HG03095 (cell line): ENCODE results near the gene MEGF11.

Experiments used
- ATAC-seq: cut with Tn5 transposase; IDR thresholded peaks from one replicate; pipeline ENCODE4 v1.9.1; 2021; ENCODE audit warnings: moderate library complexity; ENCODE audit not compliant: unreplicated experiment

MEGF11 gene

DNA sequence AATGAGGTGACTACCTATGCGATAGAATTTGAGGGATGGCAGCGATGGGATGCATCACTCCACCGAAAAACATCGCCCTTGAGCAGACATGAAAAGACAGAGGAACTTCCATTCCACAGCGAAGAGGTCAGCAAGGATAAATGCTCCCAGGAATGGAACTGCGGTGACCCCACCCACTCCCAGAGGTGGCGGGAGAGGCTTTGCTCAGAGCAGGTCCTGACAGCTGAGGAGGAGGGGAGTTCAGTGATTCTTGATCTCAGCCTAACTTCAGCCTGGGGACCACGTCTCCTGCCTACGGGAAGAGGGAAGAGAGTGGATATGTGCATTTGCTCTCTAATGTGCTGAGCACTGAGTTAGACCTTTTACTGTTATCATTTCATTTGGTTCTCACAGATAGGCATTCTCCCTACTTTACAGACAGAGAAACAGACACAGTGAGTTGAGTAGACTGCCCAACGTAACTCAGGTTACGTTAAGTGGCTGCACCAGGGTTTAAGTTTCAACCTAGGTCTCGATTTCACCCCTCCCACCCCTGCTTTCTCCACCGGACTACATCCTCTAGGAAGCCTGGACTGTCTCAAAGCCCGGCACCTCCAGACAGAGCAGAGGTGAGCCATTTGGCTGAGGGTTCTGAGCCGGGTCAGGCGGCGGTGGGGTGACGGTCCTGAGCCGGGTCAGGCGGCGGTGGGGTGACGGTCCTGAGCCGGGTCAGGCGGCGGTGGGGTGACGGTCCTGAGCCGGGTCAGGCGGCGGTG lies 214.3 kb downstream of the MEGF11 start:
- ATAC-seq: no peak

- ATAC-seq: no peak
Measured at GRCh38 chr15:66038387-66039116, 215.0 kb downstream of the MEGF11 start.

DNA sequence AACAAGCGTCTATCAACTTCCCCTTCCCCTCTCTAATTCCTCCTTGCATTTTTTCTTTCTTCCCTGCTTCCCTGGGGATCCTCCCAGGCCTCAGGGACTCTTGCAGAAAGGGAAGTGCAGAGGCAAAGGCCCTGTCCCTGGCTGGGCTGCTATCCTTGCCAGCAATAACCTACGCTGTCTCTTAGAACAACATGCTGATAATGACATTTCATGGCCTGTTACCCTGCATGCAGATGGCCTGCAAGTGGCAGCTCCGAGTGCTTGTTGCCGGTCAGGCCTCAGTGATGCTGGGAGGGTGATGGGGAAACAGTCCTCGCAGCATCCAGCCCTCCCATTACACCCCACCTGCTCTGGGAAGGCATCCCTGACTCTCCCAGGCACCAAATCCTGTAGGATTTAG lies 216.7 kb downstream of the MEGF11 start:
- no peak for ATAC-seq

GRCh38 chr15:66035901-66036300 lies 217.6 kb downstream of the MEGF11 start:
- no peak for ATAC-seq

- ATAC-seq: no peak
Measured at GRCh38 chr15:66033143-66033542, 220.4 kb downstream of the MEGF11 start.

DNA sequence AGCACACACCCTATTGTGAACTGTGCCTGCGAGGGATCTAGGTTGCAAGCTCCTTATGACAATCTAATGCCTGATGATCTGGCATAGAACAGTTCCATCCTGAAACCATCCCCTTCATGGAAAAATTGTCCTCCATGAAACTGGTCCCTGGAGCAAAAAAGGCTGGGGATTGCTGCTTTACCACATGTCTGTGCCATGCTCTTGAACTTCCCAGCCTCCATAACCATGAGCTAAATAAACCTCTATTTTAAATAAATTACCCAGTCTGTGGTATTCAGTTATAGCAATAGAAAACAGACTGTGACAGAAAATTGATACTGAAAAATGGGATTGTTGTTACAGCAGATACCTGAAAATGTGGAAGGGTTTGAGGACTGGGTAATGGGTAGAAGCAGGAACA lies 221.5 kb downstream of the MEGF11 start:
- no peak for ATAC-seq

- no peak for ATAC-seq
Measured at GRCh38 chr15:66030650-66031049, 222.9 kb downstream of the MEGF11 start.

DNA sequence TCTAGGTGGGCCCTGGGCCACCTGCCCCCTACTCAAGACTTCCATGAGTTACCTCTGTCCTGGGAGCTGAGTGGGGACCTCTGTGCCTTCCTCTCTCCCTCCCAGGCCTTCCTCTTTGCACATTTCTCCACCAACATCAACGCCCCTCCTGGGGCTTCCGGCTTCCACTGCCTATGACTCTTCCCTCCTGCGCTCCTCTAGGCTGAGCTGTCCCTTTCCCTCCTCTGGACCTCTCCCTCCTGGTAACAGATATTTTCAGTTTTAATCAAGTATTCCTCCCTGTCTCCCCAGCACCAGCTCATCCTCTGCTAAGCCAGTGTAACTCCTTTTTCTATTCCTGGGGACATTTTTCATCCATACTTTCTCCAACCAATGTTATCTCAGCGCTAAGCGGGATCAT lies 223.9 kb downstream of the MEGF11 start:
- ATAC-seq: no peak

DNA sequence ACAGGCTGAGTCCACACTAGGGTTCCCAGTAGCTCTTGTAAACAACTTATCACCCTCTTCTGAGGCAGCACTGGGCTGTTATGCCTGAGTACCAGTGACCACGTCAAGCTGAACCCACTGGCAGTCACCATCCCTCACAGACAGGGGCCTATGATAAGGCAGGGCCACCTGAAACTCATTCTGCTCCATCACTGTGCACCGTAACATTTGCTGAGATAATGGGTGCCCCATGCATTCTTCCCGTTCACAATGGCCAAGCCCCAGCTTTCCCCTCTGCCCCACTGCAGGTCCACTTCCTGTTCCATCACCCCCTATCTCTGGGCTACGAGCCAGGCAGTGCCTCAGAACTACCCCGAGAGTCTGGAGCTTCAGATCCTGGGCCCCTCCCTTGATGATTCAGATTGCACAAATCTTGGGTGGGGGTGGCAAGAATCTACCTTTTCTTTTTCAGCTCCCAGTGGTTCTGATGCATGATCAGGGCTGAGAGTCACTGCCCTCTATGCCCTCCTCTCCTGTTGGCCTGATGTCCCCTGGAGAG lies 226.2 kb downstream of the MEGF11 start:
- ATAC-seq: no peak

- ATAC-seq: no peak
Measured at GRCh38 chr15:66025972-66026371, 227.6 kb downstream of the MEGF11 start.

DNA sequence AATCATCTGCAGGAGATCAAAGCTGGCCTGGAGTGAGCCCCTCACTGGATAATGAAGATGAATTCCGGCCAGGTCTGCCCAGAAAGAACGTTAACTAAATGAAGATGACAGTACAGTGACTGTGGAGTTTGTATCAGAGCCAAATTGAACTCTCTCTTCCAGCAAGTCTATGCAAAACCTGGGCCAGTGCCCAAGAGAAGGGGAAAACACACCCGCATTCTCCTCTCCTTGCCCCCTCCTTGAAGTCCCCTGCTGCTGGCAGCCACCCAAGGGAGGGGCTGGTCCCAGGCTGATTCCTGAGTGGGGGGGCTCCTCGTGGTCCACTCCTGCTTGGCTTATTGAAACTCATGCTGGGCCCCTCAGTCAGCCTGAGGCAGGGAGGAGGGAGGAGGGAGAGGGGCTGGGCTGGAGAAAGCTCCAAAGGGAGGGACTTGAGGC lies 228.5 kb downstream of the MEGF11 start:
- ATAC-seq: no peak

- no peak for ATAC-seq
Measured at GRCh38 chr15:66024116-66024515, 229.4 kb downstream of the MEGF11 start.

DNA sequence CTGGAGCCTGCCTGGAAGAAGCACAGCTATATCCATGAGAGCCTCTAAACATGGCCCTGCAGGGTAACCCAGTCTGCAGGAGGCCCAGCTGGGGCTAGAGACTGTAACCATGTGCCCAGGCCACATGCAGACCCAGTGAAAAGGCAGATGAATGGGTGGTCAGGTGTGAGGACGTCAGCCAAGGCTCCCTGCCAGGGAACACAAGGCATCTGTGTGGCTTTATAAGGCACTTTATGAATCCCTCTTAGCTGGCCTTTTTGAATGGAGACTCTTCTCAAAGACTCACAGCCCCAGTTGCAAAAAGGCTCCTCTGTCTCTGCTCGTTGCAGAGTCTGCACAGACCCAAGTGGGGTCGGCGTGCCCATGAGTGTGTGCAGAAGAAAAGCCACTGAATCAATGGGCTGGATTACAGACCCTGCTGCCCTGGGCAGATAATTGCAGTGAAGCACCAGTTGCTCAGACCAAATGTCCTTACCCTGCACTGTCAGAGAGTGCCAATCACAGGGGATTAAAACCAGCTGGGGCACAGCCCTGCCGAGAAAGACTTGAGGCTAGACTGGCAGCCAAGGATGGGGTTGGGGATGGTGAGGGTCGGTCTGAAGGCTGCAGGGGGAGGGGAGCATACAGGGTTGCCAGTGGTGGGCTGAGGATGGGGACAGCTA lies 230.1 kb downstream of the MEGF11 start:
- ATAC-seq: no peak

DNA sequence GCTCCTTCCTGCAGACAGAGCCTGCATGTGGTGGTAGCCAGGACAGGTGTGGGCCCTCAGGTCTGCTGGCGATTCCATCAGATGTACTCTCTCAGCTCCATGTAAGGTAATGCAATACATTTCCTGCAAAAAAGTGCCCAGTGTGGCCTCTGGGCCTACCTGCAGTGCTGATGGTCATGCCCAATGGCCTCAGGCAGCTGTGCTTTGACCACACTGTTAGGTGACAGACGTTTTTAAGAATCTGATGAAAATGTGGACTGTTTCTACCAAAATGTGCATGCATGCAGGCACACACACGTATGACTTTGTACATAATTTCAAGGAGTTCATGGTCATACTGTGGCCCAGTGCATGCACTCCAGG lies 231.4 kb downstream of the MEGF11 start:
- no peak for ATAC-seq

DNA sequence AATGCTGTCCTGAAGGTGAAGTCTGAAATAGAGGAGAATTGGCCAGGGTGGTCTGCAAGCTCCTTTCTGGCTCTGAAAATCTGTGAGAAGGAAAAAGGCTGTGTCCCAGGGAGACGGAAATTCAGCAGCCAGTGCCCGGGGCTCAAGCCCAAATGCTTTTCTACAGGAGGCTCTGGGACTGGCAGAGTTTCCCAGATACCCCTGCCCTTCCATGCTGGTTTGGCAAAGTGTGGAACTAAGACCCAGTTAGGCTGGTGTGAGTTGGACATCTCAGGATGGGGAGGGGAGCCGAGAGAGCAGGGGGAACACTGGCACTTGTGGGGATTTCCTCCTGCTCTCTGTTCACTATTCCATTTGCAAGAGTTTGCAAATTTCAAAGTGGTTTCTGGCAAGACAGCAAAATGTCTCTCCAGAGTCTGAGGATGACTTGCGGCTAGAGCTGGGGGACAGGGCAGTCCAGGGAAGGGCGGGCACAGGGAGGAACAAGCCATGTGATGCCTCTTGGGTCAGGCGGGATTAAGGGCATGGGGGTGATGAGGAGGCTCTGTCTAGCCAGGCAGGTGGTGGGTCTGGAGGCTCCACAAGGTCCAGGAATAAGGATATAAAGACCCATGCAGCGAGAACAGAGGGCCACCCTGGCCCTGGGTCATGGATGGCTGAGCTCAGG lies 231.9 kb downstream of the MEGF11 start:
- no peak for ATAC-seq

GRCh38 chr15:66019826-66020398 lies 233.6 kb downstream of the MEGF11 start:
- ATAC-seq: no peak

DNA sequence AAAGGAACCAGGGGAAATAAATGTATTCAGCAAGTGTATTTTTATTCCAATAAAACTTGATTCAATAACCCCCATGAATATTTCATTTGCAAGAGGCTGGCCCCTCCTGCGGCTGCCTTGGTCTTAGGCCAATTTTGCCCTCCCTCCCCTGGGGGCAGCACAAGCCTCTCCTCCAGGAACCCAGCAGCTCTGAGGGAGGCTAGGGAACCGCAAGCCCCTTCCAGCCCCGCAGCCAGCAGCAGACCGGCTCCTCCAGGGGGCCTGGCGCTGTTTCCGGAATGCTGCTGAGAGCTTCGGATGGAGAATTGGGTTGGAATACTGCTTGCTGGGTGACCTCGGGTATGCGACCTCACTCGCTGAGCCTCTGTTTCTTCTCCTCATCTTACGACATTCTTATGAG lies 234.2 kb downstream of the MEGF11 start:
- ATAC-seq: no peak

DNA sequence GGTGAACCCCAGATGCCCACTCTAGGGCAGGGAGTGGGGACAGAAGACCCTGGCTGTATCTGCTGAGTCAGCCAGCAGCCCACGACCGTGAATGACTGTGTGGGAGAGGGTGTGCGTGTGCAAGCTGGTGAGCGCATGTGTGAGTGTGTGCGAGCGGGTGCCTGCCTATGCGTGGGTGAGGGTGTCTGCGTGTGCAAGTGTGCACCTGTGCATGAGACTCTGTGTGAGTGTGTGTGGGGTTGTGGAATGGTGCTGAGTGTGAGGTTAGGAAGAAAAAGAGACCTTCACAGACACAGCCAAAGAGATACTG lies 235.1 kb downstream of the MEGF11 start:
- ATAC-seq: no peak

GRCh38 chr15:66017792-66018487 lies 235.6 kb downstream of the MEGF11 start:
- ATAC-seq: no peak

DNA sequence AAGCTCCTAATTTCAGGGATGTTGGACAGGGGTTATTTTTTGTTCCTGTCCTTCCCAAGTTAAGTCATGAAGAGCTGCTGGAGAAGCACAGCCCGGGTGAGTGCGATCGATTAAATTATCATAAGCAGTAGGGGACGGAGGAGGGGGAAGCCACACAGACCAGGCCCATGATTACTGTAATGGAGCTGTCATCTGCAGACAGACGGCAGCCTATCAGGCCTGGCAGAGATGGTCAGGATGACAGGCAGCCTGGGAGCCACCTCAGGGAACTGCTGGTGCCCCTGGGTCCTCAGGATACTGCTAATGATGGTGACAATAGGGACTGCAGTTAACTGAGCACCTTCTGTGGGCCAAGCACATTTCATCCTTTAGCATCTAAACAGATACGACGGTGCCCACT lies 236.6 kb downstream of the MEGF11 start:
- ATAC-seq: no peak
